HepG2 (cell line): Measurements from ENCODE around the gene RFC1. TPM values are rescaled to one million over a fixed set of nuclear protein-coding genes. Genes with fewer than 3 reads are reported as not detected.

Source experiments
- ATF7 ChIP-seq, 2 experiments: fragments of 450-650 bp in 1 of 2; sonication (generic) in 1 of 2; formaldehyde crosslinking in 1 of 2; IDR thresholded peaks; 2 replicates each; pipeline versions ENCODE4 v1.4.0 to v1.6.1; 2016 to 2020; ENCODE audit warnings: antibody characterized with exemption in 1 of 2, mild to moderate bottlenecking in 1 of 2, missing genetic modification reagents in 1 of 2
- ATRX ChIP-seq: sonication (generic); formaldehyde crosslinking; IDR thresholded peaks from 2 replicates; pipeline ENCODE4 v1.4.0; 2020; ENCODE audit warnings: missing genetic modification reagents, borderline replicate concordance
- CCAR2 ChIP-seq: fragments of 200-400 bp; formaldehyde crosslinking; optimal IDR thresholded peaks from 2 replicates; pipeline ENCODE3; 2018; ENCODE audit warnings: low read depth, mild to moderate bottlenecking, low read length, moderate library complexity
- CEBPB ChIP-seq: IDR thresholded peaks from 2 replicates; pipeline ENCODE4 v1.6.1; 2011; ENCODE audit warnings: low read depth, low read length, improper control_type of control experiment, borderline replicate concordance
- FOXM1 ChIP-seq: sonication (generic); formaldehyde crosslinking; IDR thresholded peaks from 2 replicates; pipeline ENCODE4 v1.5.0; 2020; ENCODE audit warnings: missing genetic modification reagents
- GTF2F1 ChIP-seq: fragments of 150-350 bp; IDR thresholded peaks from 2 replicates; pipeline ENCODE4 v1.6.1; 2014; ENCODE audit warnings: low read length
- JDP2 ChIP-seq: sonication (generic); formaldehyde crosslinking; IDR thresholded peaks from 2 replicates; pipeline ENCODE4 v1.8.1; 2022; ENCODE audit warnings: missing genetic modification reagents, borderline replicate concordance
- KAT7 ChIP-seq: IDR thresholded peaks from 2 replicates; pipeline ENCODE4 v1.6.1; 2018; ENCODE audit warnings: borderline replicate concordance, missing compliant biosample characterization
- NFE2 ChIP-seq: sonication (generic); formaldehyde crosslinking; IDR thresholded peaks from 2 replicates; pipeline ENCODE4 v1.4.0; 2020; ENCODE audit warnings: missing genetic modification reagents
- NRL ChIP-seq: sonication (generic); formaldehyde crosslinking; IDR thresholded peaks from 2 replicates; pipeline ENCODE4 v1.5.0; 2020; ENCODE audit warnings: missing genetic modification reagents, mild to moderate bottlenecking, moderate library complexity, borderline replicate concordance
- RXRA ChIP-seq: sonication (generic); formaldehyde crosslinking; IDR thresholded peaks from 2 replicates; pipeline ENCODE4 v1.5.1; 2020; ENCODE audit warnings: missing genetic modification reagents
- TAF1 ChIP-seq: sonication (generic); formaldehyde crosslinking; IDR thresholded peaks from 2 replicates; pipeline ENCODE4 v1.4.0; 2020; ENCODE audit warnings: missing genetic modification reagents
- ZBTB38 ChIP-seq: sonication (generic); formaldehyde crosslinking; IDR thresholded peaks from 2 replicates; pipeline ENCODE4 v1.5.1; 2020; ENCODE audit warnings: mild to moderate bottlenecking, missing genetic modification reagents
- ZNF20 ChIP-seq: sonication (generic); formaldehyde crosslinking; IDR thresholded peaks from 2 replicates; pipeline ENCODE4 v1.4.0; 2020; ENCODE audit warnings: mild to moderate bottlenecking, moderate library complexity, missing genetic modification reagents
- ZNF230 ChIP-seq: sonication (generic); formaldehyde crosslinking; IDR thresholded peaks from 2 replicates; pipeline ENCODE4 v1.4.0; 2020; ENCODE audit warnings: mild to moderate bottlenecking, missing genetic modification reagents
- ZNF724P ChIP-seq: sonication (generic); formaldehyde crosslinking; IDR thresholded peaks from 2 replicates; pipeline ENCODE4 v1.8.0; 2022; ENCODE audit warnings: missing genetic modification reagents, borderline replicate concordance
- ZSCAN20 ChIP-seq: sonication (generic); formaldehyde crosslinking; IDR thresholded peaks from 2 replicates; pipeline ENCODE4 v1.4.0; 2020; ENCODE audit warnings: missing genetic modification reagents, mild to moderate bottlenecking, borderline replicate concordance
- polyA plus RNA-seq, 8 experiments: library from polyadenylated mRNA; depleted of rRNA in 3 of 8; stranded (reverse) in 7 of 8; unstranded in 1 of 8; fragments of >200 nt; fragmentation: Illumina TruSeq in 4 of 8; extraction: Trizol in 4 of 8; gene quantifications; 2 replicates each; pipeline versions ENCODE4 v1.2.1 to v1.2.3, GENCODE V29; 2011 to 2016; ENCODE audit warnings: low read depth in 4 of 8, missing spikeins in 1 of 8, mixed read lengths in 1 of 8; ENCODE audit not compliant: insufficient read depth in 1 of 8
- total RNA-seq, 5 experiments: library from RNA; depleted of rRNA; stranded (reverse); fragments of >200 nt; fragmentation: Illumina TruSeq; extraction: Trizol; gene quantifications; 2 replicates each; pipeline ENCODE4 v1.2.3, GENCODE V29; 2016; ENCODE audit warnings: low read depth in 1 of 5
- TF ChIP-seq, protein P1 (sequence below): sonication (generic); formaldehyde crosslinking; IDR thresholded peaks from 2 replicates; pipeline ENCODE4 v1.4.0; 2020; ENCODE audit warnings: missing genetic modification reagents
- TF ChIP-seq, protein P2 (sequence below): sonication (generic); formaldehyde crosslinking; conservative IDR thresholded peaks from 2 replicates; pipeline ENCODE4 v1.8.0; 2022; ENCODE audit warnings: missing genetic modification reagents
- TF ChIP-seq, protein P3 (sequence below): sonication (generic); formaldehyde crosslinking; IDR thresholded peaks from 2 replicates; pipeline ENCODE4 v1.8.1; 2023; ENCODE audit warnings: mild to moderate bottlenecking, missing genetic modification reagents
- TF ChIP-seq, protein P4 (sequence below), 2 experiments: IDR thresholded peaks; 2 replicates each; pipeline ENCODE4 v1.6.1; 2011 to 2012; ENCODE audit warnings: low read length in 2 of 2, borderline replicate concordance in 1 of 2, low read depth in 1 of 2, mild to moderate bottlenecking in 1 of 2, moderate library complexity in 1 of 2
- TF ChIP-seq, protein P5 (sequence below): sonication (generic); formaldehyde crosslinking; IDR thresholded peaks from 2 replicates; pipeline ENCODE4 v1.4.0; 2020; ENCODE audit warnings: missing genetic modification reagents, low read depth, mild to moderate bottlenecking, borderline replicate concordance

RFC1 gene
- total and polyA plus RNA-seq, 2 of the 13 experiments (the other 11 are each of a cell fraction or from before 2014, with no cell fraction given), result 15.9 to 78.8 TPM

DNA sequence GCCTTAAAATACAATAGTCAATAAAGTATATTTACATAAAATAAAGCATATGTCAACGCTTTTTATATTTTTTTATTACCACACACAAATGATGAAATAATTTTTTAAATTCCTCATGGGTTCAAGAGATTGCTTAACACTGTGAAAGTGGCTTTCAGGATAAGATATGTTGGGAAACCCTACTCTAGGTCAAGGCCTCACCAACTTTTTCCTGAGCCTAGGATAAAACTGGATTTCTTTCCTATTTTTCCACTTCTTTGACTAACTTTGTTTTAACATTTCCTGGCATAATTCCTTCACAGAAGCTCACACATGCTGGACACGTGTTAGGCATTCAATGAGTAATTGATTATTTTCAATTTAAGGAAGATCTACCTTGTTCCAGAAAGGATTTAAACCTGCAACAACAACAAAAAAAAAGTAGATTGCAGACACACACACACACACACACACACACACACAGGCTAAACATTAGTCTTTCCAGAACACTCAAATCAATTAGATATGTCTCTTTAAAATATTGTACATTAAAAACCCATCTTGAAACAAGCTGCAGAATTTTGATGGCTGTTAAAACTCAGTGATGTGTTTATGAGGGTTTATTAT is 49.6 kb upstream of the RFC1 start (continued):
- TF ChIP-seq ATF7 (IDR thresholded peaks at IDR 0.05) (no peak), ATF7 (CRISPR knock-in tag; IDR thresholded peaks at IDR 0.05) (no peak), JDP2 (no peak), ZNF724P (CRISPR knock-in tag) (no peak), KAT7 (CRISPR knock-in tag) (no peak), GTF2F1 (no peak), ZNF230 (CRISPR knock-in tag) (no peak), NFE2 (CRISPR knock-in tag) (no peak), ZSCAN20 (CRISPR knock-in tag) (no peak), CCAR2 (no peak), TAF1 (CRISPR knock-in tag) (no peak), FOXM1 (CRISPR knock-in tag) (no peak), RXRA (no peak), NRL (CRISPR knock-in tag) (no peak), ATRX (CRISPR knock-in tag) (no peak), ZBTB38 (no peak), ZNF20 (CRISPR knock-in tag) (no peak), CEBPB (peak; percentile 95)
- TF ChIP-seq, protein P1, sequence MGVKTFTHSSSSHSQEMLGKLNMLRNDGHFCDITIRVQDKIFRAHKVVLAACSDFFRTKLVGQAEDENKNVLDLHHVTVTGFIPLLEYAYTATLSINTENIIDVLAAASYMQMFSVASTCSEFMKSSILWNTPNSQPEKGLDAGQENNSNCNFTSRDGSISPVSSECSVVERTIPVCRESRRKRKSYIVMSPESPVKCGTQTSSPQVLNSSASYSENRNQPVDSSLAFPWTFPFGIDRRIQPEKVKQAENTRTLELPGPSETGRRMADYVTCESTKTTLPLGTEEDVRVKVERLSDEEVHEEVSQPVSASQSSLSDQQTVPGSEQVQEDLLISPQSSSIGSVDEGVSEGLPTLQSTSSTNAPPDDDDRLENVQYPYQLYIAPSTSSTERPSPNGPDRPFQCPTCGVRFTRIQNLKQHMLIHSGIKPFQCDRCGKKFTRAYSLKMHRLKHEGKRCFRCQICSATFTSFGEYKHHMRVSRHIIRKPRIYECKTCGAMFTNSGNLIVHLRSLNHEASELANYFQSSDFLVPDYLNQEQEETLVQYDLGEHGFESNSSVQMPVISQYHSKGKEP, result no peak
- TF ChIP-seq, protein P2, sequence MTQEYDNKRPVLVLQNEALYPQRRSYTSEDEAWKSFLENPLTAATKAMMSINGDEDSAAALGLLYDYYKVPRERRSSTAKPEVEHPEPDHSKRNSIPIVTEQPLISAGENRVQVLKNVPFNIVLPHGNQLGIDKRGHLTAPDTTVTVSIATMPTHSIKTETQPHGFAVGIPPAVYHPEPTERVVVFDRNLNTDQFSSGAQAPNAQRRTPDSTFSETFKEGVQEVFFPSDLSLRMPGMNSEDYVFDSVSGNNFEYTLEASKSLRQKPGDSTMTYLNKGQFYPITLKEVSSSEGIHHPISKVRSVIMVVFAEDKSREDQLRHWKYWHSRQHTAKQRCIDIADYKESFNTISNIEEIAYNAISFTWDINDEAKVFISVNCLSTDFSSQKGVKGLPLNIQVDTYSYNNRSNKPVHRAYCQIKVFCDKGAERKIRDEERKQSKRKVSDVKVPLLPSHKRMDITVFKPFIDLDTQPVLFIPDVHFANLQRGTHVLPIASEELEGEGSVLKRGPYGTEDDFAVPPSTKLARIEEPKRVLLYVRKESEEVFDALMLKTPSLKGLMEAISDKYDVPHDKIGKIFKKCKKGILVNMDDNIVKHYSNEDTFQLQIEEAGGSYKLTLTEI (CRISPR knock-in tag), result no peak
- TF ChIP-seq, protein P3, sequence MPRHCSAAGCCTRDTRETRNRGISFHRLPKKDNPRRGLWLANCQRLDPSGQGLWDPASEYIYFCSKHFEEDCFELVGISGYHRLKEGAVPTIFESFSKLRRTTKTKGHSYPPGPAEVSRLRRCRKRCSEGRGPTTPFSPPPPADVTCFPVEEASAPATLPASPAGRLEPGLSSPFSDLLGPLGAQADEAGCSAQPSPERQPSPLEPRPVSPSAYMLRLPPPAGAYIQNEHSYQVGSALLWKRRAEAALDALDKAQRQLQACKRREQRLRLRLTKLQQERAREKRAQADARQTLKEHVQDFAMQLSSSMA (CRISPR knock-in tag), result no peak
- TF ChIP-seq, protein P4, sequence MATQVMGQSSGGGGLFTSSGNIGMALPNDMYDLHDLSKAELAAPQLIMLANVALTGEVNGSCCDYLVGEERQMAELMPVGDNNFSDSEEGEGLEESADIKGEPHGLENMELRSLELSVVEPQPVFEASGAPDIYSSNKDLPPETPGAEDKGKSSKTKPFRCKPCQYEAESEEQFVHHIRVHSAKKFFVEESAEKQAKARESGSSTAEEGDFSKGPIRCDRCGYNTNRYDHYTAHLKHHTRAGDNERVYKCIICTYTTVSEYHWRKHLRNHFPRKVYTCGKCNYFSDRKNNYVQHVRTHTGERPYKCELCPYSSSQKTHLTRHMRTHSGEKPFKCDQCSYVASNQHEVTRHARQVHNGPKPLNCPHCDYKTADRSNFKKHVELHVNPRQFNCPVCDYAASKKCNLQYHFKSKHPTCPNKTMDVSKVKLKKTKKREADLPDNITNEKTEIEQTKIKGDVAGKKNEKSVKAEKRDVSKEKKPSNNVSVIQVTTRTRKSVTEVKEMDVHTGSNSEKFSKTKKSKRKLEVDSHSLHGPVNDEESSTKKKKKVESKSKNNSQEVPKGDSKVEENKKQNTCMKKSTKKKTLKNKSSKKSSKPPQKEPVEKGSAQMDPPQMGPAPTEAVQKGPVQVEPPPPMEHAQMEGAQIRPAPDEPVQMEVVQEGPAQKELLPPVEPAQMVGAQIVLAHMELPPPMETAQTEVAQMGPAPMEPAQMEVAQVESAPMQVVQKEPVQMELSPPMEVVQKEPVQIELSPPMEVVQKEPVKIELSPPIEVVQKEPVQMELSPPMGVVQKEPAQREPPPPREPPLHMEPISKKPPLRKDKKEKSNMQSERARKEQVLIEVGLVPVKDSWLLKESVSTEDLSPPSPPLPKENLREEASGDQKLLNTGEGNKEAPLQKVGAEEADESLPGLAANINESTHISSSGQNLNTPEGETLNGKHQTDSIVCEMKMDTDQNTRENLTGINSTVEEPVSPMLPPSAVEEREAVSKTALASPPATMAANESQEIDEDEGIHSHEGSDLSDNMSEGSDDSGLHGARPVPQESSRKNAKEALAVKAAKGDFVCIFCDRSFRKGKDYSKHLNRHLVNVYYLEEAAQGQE (IDR thresholded peaks at IDR 0.05; ENCODE audit: borderline replicate concordance in 1 of 2, low read depth in 1 of 2, low read length in 2 of 2), result no peak
- TF ChIP-seq, protein P5, sequence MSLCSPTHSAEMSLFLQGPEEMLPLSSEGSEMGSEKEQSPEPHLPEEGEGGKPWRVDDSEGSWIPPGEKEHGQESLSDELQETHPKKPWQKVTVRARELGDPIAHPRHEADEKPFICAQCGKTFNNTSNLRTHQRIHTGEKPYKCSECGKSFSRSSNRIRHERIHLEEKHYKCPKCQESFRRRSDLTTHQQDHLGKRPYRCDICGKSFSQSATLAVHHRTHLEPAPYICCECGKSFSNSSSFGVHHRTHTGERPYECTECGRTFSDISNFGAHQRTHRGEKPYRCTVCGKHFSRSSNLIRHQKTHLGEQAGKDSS (CRISPR knock-in tag), result no peak
